ENCODE data around the gene VPS51. TPM values are rescaled to one million over a fixed set of nuclear protein-coding genes. Genes with fewer than 3 reads are reported as not detected.
A peak's percentile ranks its signal among the peaks of the same experiment; 100 is the strongest.

The VPS51 gene
- total and polyA plus RNA-seq, 2 of the 13 experiments (the other 11 are each of a cell fraction or from before 2014, with no cell fraction given), result 76.3 to 90.6 TPM

DNA sequence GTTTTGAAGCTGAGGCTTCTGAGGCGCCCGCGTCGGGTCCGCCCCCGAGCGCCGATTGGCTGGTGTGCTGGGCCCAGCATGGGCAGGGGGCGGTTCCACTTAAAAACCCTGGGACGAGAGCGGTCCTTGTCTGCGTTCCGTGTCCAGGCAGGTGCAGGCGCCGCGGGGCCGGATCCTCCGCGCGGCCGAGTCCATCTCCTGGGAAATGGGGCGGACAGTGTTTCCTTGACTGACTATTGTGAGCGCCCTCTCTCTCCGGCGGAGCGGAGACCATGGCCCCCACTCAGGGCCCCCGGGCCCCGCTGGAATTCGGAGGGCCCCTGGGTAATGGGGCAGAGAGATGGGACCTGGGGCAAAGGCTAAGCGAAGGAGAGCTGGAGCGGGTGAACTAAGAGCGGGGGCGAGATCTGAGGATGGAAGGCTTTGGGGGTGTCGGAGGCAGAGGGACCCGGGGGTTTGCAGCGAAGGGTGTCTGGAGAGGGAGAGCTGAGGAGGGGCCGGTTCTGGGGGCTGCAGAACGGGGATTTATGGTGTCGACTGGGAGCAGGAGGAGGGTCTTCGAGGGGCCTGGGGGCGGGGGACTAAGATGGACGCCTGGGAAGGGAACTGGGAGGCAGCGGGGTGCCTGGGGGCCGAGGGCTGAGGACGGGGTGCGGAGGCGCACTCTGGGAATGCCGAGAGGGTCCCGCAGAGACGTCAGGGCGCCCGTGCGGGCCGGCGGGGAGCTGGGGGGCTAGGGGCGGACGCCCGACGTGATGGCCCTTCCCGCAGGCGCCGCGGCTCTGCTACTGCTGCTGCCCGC is 15.9 kb downstream of the VPS51 start, which contains the start of gene TM7SF2 (continued):
- TF ChIP-seq, protein P1, sequence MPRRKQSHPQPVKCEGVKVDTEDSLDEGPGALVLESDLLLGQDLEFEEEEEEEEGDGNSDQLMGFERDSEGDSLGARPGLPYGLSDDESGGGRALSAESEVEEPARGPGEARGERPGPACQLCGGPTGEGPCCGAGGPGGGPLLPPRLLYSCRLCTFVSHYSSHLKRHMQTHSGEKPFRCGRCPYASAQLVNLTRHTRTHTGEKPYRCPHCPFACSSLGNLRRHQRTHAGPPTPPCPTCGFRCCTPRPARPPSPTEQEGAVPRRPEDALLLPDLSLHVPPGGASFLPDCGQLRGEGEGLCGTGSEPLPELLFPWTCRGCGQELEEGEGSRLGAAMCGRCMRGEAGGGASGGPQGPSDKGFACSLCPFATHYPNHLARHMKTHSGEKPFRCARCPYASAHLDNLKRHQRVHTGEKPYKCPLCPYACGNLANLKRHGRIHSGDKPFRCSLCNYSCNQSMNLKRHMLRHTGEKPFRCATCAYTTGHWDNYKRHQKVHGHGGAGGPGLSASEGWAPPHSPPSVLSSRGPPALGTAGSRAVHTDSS (CRISPR knock-in tag; conservative IDR thresholded peaks at IDR 0.05), result no peak; the same call in 1 of the 2 replicates
- TF ChIP-seq, protein P2, sequence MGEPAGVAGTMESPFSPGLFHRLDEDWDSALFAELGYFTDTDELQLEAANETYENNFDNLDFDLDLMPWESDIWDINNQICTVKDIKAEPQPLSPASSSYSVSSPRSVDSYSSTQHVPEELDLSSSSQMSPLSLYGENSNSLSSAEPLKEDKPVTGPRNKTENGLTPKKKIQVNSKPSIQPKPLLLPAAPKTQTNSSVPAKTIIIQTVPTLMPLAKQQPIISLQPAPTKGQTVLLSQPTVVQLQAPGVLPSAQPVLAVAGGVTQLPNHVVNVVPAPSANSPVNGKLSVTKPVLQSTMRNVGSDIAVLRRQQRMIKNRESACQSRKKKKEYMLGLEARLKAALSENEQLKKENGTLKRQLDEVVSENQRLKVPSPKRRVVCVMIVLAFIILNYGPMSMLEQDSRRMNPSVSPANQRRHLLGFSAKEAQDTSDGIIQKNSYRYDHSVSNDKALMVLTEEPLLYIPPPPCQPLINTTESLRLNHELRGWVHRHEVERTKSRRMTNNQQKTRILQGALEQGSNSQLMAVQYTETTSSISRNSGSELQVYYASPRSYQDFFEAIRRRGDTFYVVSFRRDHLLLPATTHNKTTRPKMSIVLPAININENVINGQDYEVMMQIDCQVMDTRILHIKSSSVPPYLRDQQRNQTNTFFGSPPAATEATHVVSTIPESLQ (CRISPR knock-in tag; conservative IDR thresholded peaks at IDR 0.05), result no peak
- TF ChIP-seq, protein P3, sequence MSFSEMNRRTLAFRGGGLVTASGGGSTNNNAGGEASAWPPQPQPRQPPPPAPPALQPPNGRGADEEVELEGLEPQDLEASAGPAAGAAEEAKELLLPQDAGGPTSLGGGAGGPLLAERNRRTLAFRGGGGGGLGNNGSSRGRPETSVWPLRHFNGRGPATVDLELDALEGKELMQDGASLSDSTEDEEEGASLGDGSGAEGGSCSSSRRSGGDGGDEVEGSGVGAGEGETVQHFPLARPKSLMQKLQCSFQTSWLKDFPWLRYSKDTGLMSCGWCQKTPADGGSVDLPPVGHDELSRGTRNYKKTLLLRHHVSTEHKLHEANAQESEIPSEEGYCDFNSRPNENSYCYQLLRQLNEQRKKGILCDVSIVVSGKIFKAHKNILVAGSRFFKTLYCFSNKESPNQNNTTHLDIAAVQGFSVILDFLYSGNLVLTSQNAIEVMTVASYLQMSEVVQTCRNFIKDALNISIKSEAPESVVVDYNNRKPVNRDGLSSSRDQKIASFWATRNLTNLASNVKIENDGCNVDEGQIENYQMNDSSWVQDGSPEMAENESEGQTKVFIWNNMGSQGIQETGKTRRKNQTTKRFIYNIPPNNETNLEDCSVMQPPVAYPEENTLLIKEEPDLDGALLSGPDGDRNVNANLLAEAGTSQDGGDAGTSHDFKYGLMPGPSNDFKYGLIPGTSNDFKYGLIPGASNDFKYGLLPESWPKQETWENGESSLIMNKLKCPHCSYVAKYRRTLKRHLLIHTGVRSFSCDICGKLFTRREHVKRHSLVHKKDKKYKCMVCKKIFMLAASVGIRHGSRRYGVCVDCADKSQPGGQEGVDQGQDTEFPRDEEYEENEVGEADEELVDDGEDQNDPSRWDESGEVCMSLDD (CRISPR knock-in tag; IDR thresholded peaks at IDR 0.05; ENCODE audit: borderline replicate concordance), result 0 out of 2 replicates have a peak, but pooled peaks have one; percentile 31
- TF ChIP-seq, protein P4, sequence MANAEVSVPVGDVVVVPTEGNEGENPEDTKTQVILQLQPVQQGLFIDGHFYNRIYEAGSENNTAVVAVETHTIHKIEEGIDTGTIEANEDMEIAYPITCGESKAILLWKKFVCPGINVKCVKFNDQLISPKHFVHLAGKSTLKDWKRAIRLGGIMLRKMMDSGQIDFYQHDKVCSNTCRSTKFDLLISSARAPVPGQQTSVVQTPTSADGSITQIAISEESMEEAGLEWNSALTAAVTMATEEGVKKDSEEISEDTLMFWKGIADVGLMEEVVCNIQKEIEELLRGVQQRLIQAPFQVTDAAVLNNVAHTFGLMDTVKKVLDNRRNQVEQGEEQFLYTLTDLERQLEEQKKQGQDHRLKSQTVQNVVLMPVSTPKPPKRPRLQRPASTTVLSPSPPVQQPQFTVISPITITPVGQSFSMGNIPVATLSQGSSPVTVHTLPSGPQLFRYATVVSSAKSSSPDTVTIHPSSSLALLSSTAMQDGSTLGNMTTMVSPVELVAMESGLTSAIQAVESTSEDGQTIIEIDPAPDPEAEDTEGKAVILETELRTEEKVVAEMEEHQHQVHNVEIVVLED (CRISPR knock-in tag; IDR thresholded peaks at IDR 0.05; ENCODE audit: borderline replicate concordance), result 0 out of 2 replicates have a peak, but pooled peaks have one; percentile 34
- no peak for TF ChIP-seq ZNF703 (CRISPR knock-in tag; IDR thresholded peaks at IDR 0.05; ENCODE audit: borderline replicate concordance)
- TF ChIP-seq JUN (CRISPR knock-in tag; IDR thresholded peaks at IDR 0.05), result no peak
- TF ChIP-seq, protein P5, sequence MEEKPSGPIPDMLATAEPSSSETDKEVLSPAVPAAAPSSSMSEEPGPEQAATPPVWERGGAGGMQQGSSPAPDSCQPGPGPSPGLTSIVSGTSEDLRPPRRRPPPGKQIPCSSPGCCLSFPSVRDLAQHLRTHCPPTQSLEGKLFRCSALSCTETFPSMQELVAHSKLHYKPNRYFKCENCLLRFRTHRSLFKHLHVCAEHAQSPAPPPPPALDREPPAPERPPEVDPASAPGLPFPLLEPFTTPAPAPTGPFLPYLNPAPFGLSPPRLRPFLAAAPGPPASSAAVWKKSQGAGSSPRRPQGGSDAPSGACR (CRISPR knock-in tag; IDR thresholded peaks at IDR 0.05), result peak; percentile 3; the same call in 1 of the 2 replicates
- peak; percentile 82 for TF ChIP-seq ZNF605 (CRISPR knock-in tag; IDR thresholded peaks at IDR 0.05)
- TF ChIP-seq ZNF850 (CRISPR knock-in tag; conservative IDR thresholded peaks at IDR 0.05), result no peak
- TF ChIP-seq, protein P6, sequence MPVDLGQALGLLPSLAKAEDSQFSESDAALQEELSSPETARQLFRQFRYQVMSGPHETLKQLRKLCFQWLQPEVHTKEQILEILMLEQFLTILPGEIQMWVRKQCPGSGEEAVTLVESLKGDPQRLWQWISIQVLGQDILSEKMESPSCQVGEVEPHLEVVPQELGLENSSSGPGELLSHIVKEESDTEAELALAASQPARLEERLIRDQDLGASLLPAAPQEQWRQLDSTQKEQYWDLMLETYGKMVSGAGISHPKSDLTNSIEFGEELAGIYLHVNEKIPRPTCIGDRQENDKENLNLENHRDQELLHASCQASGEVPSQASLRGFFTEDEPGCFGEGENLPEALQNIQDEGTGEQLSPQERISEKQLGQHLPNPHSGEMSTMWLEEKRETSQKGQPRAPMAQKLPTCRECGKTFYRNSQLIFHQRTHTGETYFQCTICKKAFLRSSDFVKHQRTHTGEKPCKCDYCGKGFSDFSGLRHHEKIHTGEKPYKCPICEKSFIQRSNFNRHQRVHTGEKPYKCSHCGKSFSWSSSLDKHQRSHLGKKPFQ (CRISPR knock-in tag; IDR thresholded peaks at IDR 0.05; ENCODE audit: insufficient replicate concordance), result peak; percentile 69
- no peak; the same call in 1 of the 2 replicates for TF ChIP-seq ZIK1 (CRISPR knock-in tag; IDR thresholded peaks at IDR 0.05; ENCODE audit: borderline replicate concordance, low read depth)
- no peak for TF ChIP-seq HCFC1 (IDR thresholded peaks at IDR 0.05; ENCODE audit: low read depth, low read length)
- TF ChIP-seq SOX5 (CRISPR knock-in tag; IDR thresholded peaks at IDR 0.05; ENCODE audit: borderline replicate concordance), result no peak
- no peak for TF ChIP-seq MBNL3 (CRISPR knock-in tag; conservative IDR thresholded peaks at IDR 0.05)
